Measurements from ENCODE around the gene USP19. TPM values are rescaled to one million over a fixed set of nuclear protein-coding genes. Genes with fewer than 3 reads are reported as not detected.

Gene USP19
- polyA plus RNA-seq, 4 donors, result 55.2 to 63.2 (median 59.1) TPM

DNA sequence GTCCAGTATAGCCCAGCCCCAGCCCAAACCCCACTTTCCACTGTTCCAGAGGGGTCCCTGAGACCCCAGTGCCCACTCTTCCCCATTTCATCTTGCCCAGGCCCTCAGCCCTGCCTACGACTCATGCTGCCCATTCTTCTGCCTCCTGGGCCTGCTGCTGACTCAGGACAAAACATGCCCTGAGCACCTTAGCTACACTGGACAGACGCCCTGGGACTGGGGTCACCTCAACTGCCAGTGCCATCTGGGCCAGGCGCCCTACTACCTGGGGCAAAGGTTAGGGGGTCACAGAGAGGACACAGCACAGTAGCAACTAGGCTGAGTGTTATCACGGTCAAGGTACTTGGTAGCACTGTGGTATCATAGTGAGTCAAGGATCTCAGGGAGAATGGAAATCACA is 14.9 kb upstream of the USP19 start:
- DNase-seq (ENCODE audit: low read depth in 4 of 4, low spot score in 2 of 4), result no peak

DNA sequence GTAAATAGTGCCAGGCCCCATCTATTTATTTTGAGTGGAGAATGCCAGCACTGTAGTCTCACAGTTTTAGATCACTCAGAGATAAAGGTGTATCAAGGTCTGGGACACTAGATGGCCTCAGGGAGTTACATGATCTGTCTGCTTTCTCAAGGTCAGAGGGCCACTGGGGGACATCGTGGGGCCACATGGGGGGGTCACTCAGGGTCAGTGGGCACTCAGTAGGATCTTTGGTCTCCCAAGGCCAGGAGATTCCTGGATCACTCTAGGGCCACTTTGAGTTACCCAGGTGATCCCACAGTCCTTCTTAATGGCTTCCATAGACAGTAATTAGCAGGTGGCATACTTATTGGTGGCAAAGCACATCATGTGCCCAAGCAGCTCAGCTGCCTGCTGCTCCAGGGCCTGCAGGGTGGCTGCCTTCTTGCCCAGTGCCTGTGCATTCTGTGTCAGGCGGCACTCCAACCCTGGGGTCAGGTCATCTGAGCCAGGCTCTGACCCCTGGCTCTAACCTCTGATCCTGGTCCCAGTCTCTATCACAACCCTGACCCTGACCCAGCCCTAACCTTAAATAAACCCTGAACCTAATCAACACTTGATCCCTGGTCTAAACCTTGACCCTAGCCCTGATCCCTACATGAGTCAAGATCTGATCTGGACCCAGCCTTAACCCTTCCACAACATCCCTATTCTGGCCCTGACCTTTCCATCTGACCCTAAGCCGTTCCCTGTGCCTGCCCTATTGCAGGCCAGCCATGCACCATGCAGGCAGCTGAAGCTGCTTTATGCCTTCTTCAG is 14.0 kb upstream of the USP19 start:
- no peak for DNase-seq (ENCODE audit: low read depth in 4 of 4, low spot score in 2 of 4)

DNA sequence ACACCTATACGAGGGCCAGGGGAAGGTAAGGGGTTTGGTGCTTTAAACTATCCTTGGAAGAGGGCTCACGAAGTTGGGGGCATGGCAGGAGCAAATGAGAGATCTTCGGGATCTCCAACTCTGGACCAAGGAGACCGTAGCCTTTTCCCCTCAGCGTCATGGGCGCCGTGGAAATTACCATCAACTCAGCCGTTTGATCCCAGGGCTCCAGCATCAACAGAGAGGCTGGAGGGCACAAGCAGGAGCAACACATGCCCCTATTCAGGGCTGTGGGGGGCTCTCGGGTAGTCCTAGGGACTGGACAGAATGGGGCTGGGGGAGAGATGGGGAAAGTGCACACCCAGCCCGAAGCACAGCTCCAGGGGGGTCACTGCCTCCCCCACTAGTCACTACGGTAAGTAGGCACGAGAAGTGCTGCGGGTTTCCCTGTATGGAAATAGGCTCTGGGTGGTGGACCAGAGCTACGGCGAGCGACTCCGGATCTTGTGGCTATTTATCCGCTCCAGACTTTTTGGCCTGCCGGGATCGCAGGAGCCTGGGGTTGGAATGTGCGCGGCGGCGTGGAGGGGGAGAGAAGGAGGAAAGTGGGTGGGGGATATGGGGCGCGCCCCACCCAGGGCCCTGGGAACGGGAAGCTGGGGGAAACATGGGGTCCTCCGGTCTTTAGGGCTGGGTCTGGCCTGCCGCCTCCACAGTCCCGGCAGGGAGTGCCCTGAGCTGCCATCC is 12.8 kb upstream of the USP19 start:
- peak; percentile 68 to 89 (median 85) for DNase-seq (ENCODE audit: low read depth in 4 of 4, low spot score in 2 of 4)

DNA sequence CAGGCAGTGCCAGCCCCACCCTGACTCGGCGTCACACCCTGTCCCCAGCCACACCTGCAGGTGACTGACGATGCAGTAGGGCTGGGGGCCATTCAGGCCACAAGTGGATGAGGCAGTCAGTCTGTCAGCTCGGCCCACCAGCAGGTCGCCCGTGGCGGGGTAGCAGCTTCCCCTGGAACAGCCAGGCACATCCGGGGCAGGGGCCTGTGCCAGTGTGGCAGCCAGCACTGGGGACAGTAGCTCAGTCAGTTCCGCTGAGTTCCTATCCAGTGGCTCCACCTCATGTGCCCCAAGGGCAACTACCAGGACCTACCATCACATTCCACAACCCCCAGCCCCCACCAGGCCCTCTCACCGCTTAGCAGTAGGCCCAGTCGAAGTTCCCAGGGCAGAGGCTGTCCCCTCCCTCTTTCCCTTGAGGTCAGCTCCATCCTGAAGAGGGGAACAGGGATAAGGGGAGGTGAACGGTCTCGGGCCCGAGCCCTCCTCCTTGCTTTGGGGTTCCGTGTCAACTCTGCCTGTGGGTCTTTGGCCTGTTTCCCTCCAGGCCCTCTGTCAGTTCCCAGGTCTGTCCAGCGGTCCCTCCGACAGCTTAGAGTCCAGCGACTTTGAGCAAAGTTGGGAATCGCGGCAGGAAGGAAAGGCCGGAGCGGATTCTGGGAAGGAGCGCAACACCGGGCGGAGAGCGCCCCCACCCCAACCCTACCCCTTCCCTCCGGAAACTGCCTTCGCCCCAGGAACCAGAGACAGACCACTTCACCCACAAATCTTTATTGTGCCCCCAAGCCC is 12.0 kb upstream of the USP19 start, which contains the start of gene LAMB2:
Gene LAMB2, minus strand, starts transcription at position 614 of the 789 bp plus-strand sequence. Its CDS starts 183 bp downstream, at position 431.
- DNase-seq (ENCODE audit: low read depth in 4 of 4, low spot score in 2 of 4), result peak; percentile 63 to 92 (median 80)

DNA sequence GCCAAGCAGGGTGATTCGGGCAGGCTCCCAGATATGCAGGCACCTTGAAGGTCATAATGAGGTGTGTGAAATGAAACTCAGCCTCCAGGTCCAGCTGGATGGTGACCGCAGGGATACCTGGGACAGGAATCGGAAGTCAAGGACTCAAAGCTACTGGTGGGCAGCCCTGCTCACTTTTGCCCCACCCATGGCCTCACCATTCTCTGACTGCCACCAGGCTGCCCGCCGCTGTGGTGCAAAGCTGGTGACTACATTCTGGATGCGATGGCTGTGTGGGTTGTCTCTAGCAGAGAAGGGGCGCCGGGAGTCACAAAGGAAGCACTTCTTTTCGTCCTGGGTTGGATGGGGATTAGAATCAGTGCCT is 11.4 kb upstream of the USP19 start:
- DNase-seq (ENCODE audit: low read depth in 4 of 4, low spot score in 2 of 4), result no peak

DNA sequence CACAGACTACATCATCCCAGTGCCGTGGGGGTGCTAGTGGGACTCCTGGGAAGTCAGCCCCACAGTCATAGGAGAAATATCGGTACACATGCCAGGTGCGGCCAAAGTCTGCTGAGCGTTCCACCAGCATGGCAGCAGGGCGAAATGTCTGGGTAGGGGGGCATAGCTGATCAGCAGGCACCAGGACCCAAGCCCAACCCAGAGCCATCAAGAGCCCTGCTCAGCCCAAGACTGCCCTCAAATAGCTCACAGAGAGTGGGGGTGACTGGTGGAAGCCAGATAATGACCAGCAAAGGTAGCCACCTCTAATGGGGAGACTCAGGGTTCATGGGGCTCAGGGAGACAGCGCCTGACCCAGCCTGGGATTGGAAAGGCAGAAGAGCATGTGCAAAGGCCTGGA is 11.0 kb upstream of the USP19 start:
- DNase-seq (ENCODE audit: low read depth in 4 of 4, low spot score in 2 of 4), result no peak

DNA sequence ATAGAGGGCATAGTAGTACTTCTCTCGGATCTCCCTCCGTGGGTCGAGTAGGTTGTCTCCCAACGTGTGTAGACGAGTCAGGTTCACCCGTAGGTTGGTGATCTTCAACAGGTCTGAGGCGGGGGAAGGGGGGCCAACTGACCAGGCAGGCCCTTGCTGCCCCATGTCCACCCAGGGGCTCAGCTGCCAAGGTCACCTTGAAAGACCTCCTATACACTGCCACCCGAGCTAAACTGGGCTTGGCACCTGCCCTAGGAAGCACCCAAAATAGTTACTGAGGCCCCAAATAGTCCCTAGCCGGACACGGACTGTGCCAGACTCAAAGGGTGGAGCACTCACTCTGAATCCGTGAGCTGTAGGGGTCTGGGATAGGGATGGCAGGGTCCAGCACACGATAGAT is 10.4 kb upstream of the USP19 start:
- no peak for DNase-seq (ENCODE audit: low read depth in 4 of 4, low spot score in 2 of 4)

DNA sequence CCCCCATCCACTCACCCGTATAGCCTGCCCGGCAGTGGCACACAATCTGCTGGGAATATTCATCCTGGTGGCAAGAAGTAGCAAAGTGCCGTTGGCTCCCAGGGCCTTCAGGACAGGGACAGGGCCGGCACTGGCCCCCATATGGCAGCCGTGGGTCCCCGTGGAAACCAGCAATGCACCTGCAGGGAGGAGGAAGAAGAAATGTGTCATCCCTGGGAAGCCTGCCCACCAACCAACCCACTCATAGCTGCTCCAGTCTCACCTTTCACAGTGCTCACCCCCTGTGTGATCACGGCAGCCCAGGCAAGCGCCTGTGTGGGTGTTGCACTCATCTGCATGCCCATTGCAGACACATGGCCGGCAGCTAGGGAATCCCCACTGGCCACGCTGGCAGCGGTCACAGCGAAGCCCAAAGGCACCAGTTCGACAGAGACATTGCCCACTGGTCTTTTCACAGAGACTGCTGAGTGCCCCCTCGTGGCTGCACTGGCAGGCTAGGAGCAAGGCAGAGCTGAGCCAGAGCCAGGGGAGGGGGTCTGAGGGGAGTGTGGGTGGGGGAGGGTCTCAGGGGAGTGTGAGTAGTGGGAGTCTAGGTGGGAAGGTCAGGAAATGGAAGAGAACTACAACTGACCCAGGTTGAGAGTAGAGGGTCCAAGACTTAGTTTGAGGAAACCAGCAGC is 4.5 kb upstream of the USP19 start:
- no peak for DNase-seq (ENCODE audit: low read depth in 4 of 4, low spot score in 2 of 4)

DNA sequence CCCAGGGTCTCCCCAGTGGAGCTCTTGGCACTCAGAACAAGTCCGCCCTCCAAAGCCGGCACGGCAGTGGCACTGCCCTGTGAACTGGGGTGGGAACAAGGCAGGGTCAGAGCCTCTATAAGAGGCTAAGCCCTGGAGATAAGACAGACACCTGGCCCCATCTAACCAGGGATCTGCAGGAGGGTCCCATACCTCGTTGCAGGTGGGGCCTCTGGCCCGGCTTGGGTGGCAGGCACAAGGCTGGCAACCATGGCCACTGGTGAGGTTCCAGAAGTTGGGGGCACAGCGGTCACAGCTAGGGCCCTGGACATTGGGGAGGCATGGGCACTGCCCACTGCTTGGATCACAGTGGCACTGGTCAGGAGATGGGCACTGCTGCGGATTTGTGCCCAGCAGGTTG is 3.6 kb upstream of the USP19 start:
- no peak for DNase-seq (ENCODE audit: low read depth in 4 of 4, low spot score in 2 of 4)

DNA sequence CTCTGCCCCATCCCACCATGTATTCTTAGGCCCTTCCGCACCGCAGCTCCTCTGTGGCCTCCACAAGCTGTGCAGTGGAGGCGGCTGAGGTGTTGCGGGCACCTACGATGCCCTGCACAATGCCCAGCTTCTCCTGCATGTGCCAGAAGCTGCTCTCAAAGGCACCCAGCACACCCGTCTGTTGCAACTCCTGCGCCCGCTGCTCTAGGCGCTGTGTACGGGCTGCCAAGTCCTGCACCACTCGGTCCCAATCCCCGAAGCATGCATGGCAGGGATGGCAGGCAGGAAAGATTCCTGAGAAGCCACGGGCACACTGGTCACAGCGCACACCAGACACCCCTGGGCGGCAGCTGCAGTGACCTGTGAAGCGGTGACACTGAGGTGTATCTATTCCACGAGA is 3.1 kb upstream of the USP19 start:
- no peak for DNase-seq (ENCODE audit: low read depth in 4 of 4, low spot score in 2 of 4)

DNA sequence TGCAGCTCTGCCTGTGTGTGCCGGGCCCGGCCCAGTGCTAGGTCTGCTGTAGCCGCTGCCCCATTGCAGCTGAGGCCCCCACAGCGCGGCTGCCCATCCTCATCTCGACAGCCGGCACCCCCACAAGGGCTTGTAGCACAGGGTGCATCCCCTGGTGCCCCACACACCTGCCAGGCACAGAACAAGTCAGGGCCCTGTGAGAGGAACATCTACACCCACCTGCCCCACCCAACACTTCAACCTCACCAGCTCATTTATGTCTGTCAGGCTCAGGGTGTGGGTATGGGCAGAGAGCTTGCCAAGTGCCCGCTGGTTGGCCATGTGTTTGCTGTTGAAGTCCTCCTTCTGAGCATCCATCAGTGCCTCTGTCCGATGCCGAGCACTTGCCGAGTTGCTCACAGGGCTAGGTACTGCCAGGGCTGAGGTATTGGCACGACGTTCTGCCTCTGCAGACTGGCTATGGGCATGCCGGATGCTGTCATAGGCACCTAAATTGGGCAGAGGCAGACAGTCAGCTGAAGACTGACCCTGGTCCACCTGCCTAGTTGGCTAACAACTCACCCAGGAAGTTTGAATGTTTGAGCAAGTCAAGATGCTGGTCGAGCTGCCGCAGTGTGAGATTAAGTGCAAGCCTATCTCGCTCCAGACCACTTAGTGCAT is 2.4 kb upstream of the USP19 start:
- no peak for DNase-seq (ENCODE audit: low read depth in 4 of 4, low spot score in 2 of 4)

DNA sequence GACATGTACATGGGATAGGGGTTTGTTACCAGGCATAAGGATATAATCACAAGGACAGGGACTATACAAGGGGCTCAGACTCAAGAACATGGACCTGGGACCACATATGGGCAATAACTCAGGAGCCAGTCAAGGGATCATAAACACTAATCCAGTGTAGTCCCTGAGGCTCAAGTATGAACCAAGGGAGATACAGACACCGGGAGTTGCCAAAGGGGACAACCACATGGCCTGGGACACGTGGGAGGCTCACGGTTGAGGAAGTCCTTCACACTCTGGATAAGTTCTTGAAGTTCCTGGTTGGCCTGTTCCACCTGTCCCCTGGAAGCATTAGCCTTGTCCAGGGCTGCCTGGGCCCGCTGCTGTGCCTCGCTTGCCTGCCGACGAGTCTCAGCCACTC is 1.8 kb upstream of the USP19 start:
- no peak for DNase-seq (ENCODE audit: low read depth in 4 of 4, low spot score in 2 of 4)

DNA sequence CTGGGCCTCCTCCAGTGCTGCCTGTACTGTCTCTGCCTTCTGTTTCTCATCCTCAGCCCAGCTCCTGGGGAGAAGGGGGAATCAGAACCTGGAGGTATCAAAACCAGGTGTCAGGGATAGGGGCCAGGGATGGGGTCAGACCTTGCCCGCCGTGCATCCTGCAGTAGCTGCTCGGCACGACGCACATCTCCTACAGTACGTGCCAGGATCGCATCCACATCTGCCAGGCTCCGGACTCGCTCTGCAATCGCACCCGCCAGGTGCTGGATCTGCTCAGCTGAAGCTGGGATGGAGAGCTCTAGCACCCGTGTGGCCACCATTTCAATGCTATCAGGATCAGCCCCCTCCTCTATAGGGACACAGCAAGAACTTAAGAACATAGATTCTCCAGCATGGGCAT is 1.4 kb upstream of the USP19 start:
- no peak for DNase-seq (ENCODE audit: low read depth in 4 of 4, low spot score in 2 of 4)

DNA sequence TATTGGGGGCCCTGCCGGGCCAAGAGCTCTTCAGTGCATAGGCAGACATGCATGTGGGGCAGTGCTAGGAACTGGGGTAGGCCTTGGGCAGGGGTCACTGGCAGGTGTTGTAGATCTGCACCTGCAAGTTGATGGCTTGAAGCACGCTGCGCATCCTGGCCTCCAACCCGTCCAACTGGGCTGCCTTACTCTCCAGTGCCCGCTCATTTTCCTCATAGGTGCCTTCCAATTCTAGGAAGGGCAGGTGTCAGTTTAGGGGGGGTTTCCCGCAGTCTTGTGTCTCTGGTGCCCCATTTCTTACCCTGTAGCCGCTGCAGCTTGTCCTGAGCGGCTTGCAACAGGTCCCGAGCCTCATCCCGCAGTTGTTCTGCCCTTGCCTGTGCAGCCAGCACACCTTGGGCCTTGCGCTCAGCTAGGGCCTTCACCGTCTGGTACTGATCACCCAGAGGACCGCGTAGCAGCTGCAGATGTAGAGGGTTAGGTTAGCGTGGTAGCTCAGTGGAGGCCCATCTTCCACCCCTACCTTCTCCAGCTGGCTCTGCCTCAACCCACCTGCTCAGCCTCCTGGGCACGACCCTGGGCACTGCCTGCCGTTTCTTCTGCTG is 611 bp upstream of the USP19 start:
- DNase-seq (ENCODE audit: low read depth in 4 of 4, low spot score in 2 of 4), result no peak

DNA sequence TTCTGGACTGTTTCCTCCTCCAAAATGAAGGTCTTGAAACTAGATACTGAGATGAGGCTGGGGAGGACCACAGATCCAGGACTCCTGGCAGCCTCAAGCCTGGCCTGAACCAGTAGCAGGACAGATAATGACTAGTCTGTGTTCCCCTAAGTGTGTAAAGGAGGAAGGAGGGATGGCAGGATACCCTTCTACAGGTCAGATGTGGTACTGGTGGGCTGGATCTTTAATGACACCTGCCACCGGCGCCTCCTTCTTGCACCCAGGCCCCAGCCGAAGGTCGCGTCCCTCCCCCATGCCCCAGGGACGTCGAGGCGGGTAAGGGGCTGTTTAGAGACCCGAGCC is 556 bp downstream of the USP19 start:
- no peak for DNase-seq (ENCODE audit: low read depth in 4 of 4, low spot score in 2 of 4)

DNA sequence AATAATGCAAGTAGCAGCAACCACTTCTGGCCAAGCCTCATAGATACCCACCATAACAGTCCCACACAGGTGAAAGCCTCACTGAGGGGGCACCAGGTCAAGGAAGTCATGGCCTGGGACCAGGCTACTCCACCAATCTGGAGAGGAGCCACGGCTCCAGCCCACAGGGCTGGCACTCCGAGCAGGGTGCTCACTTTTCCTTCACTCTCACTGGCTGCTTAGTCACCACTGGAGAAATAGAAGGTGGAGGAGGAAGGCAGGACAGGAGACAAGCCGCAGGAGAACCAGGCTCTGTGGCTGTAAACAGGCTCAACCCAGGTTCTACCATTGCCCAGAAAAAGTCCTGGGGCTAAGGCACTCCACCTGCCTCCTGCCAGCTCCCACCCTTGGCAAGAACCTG is 1.2 kb downstream of the USP19 start:
- no peak for DNase-seq (ENCODE audit: low read depth in 4 of 4, low spot score in 2 of 4)

DNA sequence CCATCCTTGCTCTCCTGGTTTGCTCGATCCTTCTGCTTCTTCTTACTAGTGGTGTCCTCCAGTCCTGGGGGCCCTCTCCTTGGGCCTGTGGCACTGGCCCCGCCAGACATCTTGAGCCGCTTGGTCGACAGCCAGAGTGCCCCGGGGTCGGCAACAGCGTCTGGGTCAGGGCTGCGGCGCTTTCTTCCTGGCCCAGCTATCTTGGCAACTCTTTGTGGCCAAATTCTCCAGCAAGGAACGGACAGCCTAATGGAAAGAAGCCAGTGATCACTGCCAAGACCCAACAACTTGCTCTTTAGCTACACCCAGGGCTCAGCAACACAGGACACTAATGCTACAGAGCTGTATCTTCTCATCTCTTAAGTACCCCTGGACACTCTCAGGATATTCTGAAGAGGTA is 1.6 kb downstream of the USP19 start:
- DNase-seq (ENCODE audit: low read depth in 4 of 4, low spot score in 2 of 4), result no peak

DNA sequence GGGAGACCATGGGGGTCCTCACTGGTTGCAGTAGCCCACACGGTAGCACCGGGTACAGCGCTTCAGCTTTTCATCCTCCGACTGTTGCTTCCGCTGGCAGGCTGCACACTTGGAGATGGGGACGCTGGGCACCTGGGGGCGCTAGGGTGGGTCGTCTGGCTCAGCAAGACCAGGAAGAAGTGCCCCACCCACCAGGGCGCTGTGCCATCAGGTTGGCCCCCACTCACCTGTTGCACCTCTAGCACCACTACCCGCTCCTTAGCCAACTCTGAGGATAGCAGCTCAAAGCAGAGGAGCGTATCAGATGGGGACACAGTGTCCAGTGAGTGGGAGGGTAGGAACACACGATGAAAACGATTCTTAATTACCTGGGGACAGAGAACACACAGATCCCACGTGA is 8.4 kb downstream of the USP19 start:
- DNase-seq (ENCODE audit: low read depth in 4 of 4, low spot score in 2 of 4), result no peak

DNA sequence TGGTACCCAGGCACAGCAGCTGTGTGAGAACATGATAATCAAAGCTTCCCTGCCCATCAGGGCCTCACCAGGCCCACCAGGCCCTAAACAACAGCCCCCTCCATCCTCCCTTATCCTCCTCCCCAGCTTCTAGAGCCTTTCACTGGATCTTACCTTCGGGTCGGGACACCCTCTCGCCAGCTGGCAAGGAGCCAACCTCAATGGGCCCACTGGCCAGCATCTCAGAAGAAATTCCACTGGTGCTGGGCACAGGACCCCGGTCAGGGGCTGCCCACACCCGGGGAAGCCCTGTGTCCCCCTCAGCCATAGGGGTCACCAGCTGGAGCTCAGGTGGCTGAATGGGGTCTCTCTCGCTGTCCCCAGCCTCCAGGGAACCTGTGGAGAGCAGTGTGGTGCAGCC is 9.3 kb downstream of the USP19 start:
- DNase-seq (ENCODE audit: low read depth in 4 of 4, low spot score in 2 of 4), result no peak

DNA sequence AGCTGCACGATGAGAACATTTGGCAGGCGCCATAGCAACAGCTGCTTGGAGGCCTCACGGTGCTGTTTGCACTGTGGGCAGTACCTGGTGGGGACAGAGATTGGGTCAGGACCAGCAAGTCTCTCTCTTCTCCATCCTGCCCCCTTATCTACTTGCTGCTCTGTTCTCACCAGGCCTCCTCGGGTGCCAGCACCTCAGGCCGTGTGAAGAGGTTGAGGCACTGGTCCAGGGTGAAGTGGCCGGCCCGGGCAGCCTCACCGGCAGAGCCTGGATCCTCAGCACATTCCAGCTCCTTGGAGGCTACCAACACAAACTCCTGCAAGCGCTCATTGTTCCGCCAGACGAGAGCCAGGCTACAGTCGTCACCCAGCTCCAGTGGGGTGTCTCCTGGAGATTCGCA is 9.8 kb downstream of the USP19 start:
- DNase-seq (ENCODE audit: low read depth in 4 of 4, low spot score in 2 of 4), result no peak

Measured in left renal cortex interstitium (tissue), 4 donors.